ENCODE data around the gene VILL. TPM values are rescaled to one million over a fixed set of nuclear protein-coding genes. Genes with fewer than 3 reads are reported as not detected.
"Not testable (repeated sequence)": the region's sequence is repeated elsewhere in the genome, so short reads cannot be mapped to it uniquely, and the experiment has no call there.

Gene VILL
- total RNA-seq, 1 donor from 2014 or later = 1.7 TPM

- H3K4me1 Mint-ChIP-seq (ENCODE audit: low read depth) = peaks cover 5% of the 10 kb centered on the region
- TF ChIP-seq CTCF (IDR thresholded peaks at IDR 0.05) = no peak
- no peaks in the 10 kb centered on the region for H3K27me3 Mint-ChIP-seq (ENCODE audit: low read depth)
- H3K4me3 Mint-ChIP-seq (ENCODE audit: unreplicated experiment) = no peak overlapping the region
- no peak overlapping the region for H3K27ac Mint-ChIP-seq (ENCODE audit: unreplicated experiment)
- peaks cover 13% of the 10 kb centered on the region for H3K36me3 Mint-ChIP-seq (ENCODE audit: low read depth)
- H3K9me3 Mint-ChIP-seq (ENCODE audit: low read depth) = no peaks in the 10 kb centered on the region
- DNase-seq (ENCODE audit: low spot score) = no peak
Measured at GRCh38 chr3:37969596-37970100, 20.9 kb upstream of the VILL start.

- H3K4me1 Mint-ChIP-seq (ENCODE audit: low read depth) = peaks cover 3% of the 10 kb centered on the region
- no peak for DNase-seq (ENCODE audit: low spot score)
- H3K36me3 Mint-ChIP-seq (ENCODE audit: low read depth) = peaks cover 17% of the 10 kb centered on the region
- no peaks in the 10 kb centered on the region for H3K9me3 Mint-ChIP-seq (ENCODE audit: low read depth)
- no peak overlapping the region for H3K27ac Mint-ChIP-seq (ENCODE audit: unreplicated experiment)
- no peak overlapping the region for H3K4me3 Mint-ChIP-seq (ENCODE audit: unreplicated experiment)
- no peaks in the 10 kb centered on the region for H3K27me3 Mint-ChIP-seq (ENCODE audit: low read depth)
- no peak for TF ChIP-seq CTCF (IDR thresholded peaks at IDR 0.05)
Measured at GRCh38 chr3:37970802-37971201, 19.8 kb upstream of the VILL start.

- H3K4me3 Mint-ChIP-seq (ENCODE audit: unreplicated experiment) = no peak overlapping the region
- H3K36me3 Mint-ChIP-seq (ENCODE audit: low read depth) = peaks cover 19% of the 10 kb centered on the region
- TF ChIP-seq CTCF (IDR thresholded peaks at IDR 0.05) = no peak
- DNase-seq (ENCODE audit: low spot score) = no peak
- no peak overlapping the region for H3K27ac Mint-ChIP-seq (ENCODE audit: unreplicated experiment)
- H3K4me1 Mint-ChIP-seq (ENCODE audit: low read depth) = peaks cover 3% of the 10 kb centered on the region
- H3K9me3 Mint-ChIP-seq (ENCODE audit: low read depth) = no peaks in the 10 kb centered on the region
- H3K27me3 Mint-ChIP-seq (ENCODE audit: low read depth) = no peaks in the 10 kb centered on the region
Measured at GRCh38 chr3:37971467-37971866, 19.1 kb upstream of the VILL start.

- not testable (repeated sequence) for H3K27ac Mint-ChIP-seq (ENCODE audit: unreplicated experiment); DNase-seq (ENCODE audit: low spot score); H3K9me3 Mint-ChIP-seq (ENCODE audit: low read depth); H3K4me1 Mint-ChIP-seq (ENCODE audit: low read depth); H3K4me3 Mint-ChIP-seq (ENCODE audit: unreplicated experiment); H3K27me3 Mint-ChIP-seq (ENCODE audit: low read depth)
- H3K36me3 Mint-ChIP-seq (ENCODE audit: low read depth) = peaks cover 19% of the 10 kb centered on the region
Measured at GRCh38 chr3:37972056-37972455, 18.5 kb upstream of the VILL start.

GRCh38 chr3:37973246-37974054 lies 17.1 kb upstream of the VILL start:
- no peak for DNase-seq (ENCODE audit: low spot score)
- Mint-ChIP-seq H3K4me1 (ENCODE audit: low read depth) (no peaks in the 10 kb centered on the region), H3K27me3 (ENCODE audit: low read depth) (no peaks in the 10 kb centered on the region), H3K9me3 (ENCODE audit: low read depth) (no peaks in the 10 kb centered on the region), H3K4me3 (ENCODE audit: unreplicated experiment) (no peak overlapping the region), H3K27ac (ENCODE audit: unreplicated experiment) (no peak overlapping the region), H3K36me3 (ENCODE audit: low read depth) (peaks cover 20% of the 10 kb centered on the region)
- no peak for TF ChIP-seq CTCF (IDR thresholded peaks at IDR 0.05)
